ENCODE measurements around the gene EVI5. TPM values are rescaled to one million over a fixed set of nuclear protein-coding genes. Genes with fewer than 3 reads are reported as not detected.
"Not testable (repeated sequence)": the region's sequence is repeated elsewhere in the genome, so short reads cannot be mapped to it uniquely, and the experiment has no call there.

EVI5 gene
- total RNA-seq, 1 experiment from 2014 or later, result 23.2 TPM

DNA sequence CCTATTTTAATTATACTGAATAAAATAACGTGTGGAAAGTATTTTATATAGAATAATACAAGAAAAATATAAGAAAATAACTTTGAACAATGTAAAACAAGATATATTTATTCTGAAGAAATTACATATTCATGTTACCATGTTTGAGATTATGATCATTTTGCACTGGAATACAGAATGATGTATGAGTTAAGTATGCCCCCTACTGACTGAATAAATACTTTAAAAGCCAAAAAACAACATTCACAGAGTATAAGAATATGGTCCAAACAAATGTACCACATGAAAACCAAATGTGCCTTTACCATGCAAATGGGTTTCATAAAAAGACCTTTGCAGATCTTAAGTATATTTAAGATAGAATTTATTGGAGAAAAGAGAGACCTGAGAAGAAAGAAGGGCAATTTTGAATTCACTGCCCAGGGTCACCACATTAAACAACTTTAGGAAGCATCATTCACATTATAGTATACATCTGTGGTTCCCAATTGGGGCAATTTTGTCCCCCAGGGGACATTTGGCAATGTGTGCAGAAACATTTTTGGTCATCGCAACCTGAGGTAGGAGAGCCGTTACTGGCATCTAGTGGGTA, 161.6 kb downstream of the EVI5 start:
- Mint-ChIP-seq H3K4me3 (ENCODE audit: unreplicated experiment) (no peak overlapping the region), H3K27ac (ENCODE audit: low read depth, unreplicated experiment) (no peak overlapping the region), H3K27me3 (ENCODE audit: insufficient read depth, unreplicated experiment) (no peaks in the 10 kb centered on the region), H3K4me1 (ENCODE audit: insufficient read depth, unreplicated experiment) (no peaks in the 10 kb centered on the region), H3K9me3 (ENCODE audit: unreplicated experiment) (no peaks in the 10 kb centered on the region), H3K36me3 (ENCODE audit: insufficient read depth, unreplicated experiment) (no peaks in the 10 kb centered on the region)
- no TSS peak for BruUV-seq (replicated peaks)
- CTCF ChIA-PET, result interaction anchor here (0.9 to 1.6 kb wide), 8 partner anchors 11 to 626 kb away, joined by 3 to 5 read pairs (median 4); no protein-coding TSS in a partner anchor
- POLR2A ChIA-PET, result interaction anchor here (0.6 kb wide), 1 partner anchor 1131 kb away, joined by 3 read pairs; no protein-coding TSS in a partner anchor
- intact Hi-C loops (cut with micrococcal nuclease), result loop anchor here (1.0 kb wide), 1 partner anchor 313 kb away; no protein-coding TSS in a partner anchor
- DNase-seq (ENCODE audit: unreplicated experiment), result peak; percentile 21
- TF ChIP-seq, protein P1, sequence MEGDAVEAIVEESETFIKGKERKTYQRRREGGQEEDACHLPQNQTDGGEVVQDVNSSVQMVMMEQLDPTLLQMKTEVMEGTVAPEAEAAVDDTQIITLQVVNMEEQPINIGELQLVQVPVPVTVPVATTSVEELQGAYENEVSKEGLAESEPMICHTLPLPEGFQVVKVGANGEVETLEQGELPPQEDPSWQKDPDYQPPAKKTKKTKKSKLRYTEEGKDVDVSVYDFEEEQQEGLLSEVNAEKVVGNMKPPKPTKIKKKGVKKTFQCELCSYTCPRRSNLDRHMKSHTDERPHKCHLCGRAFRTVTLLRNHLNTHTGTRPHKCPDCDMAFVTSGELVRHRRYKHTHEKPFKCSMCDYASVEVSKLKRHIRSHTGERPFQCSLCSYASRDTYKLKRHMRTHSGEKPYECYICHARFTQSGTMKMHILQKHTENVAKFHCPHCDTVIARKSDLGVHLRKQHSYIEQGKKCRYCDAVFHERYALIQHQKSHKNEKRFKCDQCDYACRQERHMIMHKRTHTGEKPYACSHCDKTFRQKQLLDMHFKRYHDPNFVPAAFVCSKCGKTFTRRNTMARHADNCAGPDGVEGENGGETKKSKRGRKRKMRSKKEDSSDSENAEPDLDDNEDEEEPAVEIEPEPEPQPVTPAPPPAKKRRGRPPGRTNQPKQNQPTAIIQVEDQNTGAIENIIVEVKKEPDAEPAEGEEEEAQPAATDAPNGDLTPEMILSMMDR (IDR thresholded peaks at IDR 0.05; ENCODE audit: unreplicated experiment), result peak; percentile 46

DNA sequence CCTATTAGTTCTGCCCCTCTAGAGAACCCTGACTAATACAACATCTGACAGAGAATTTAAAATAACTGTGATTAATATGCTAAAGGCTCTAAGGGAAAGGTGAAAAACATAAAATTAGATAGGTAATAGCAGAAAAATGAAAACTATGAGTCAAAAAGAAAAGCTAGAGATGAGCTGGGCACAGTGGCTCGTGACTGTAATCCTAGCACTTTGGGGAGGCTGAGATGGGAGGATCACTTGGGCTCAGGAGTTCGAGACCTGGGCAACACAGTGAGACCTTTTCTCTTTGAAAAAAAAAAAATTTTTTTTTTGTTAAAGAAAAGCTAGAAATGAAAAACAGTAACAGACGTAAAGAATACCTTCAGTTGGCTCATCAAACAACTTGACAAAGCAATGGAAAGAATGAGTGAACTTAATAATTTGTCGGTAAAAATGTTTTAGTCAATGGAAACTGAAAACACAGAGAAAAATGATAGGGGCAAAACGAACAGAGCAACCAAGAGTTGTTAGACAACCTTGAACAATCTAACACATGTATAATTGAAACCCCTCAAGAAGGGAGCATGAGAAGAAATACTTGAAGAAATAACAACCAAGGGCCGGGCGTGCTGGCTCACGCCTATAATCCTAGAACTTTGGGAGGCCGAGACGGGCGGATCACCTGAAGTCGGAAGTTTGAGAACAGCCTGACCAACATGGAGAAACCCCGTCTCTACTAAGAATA, 165.3 kb downstream of the EVI5 start:
- intact Hi-C loops (cut with micrococcal nuclease), result no loop called here

DNA sequence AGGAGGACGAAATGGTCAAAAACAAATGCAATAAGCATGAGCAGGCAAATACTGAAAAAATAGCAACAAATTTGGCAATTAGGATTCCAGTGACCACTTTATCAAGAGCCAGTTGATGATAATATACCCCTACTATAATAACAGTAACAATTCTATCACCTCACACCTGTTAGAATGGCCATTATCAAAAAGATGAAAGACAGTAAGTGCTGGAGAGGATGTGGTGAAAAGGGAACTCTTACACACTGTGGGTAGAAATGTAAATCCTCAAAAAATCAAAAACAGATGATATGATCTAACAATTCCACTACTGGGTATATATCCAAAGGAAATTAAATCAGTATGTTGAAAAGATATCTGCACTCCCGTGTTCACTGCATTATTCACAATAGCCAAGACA, 183.9 kb downstream of the EVI5 start:
- Mint-ChIP-seq H3K9me3 (ENCODE audit: unreplicated experiment) (no peaks in the 10 kb centered on the region), H3K27me3 (ENCODE audit: insufficient read depth, unreplicated experiment) (no peaks in the 10 kb centered on the region), H3K4me1 (ENCODE audit: insufficient read depth, unreplicated experiment) (no peaks in the 10 kb centered on the region), H3K36me3 (ENCODE audit: insufficient read depth, unreplicated experiment) (peaks cover 7% of the 10 kb centered on the region), H3K4me3 (ENCODE audit: unreplicated experiment) (no peak overlapping the region), H3K27ac (ENCODE audit: low read depth, unreplicated experiment) (no peak overlapping the region)
- no TSS peak for BruUV-seq (replicated peaks)
- DNase-seq (ENCODE audit: unreplicated experiment), result no peak
- TF ChIP-seq, protein P1 (IDR thresholded peaks at IDR 0.05; ENCODE audit: unreplicated experiment), result no peak
- intact Hi-C loops (cut with micrococcal nuclease), result no loop called here
- POLR2A ChIA-PET, result no interaction called here
- CTCF ChIA-PET, result interaction anchor here (1.6 to 2.7 kb wide), 3 partner anchors 291 to 603 kb away, joined by 5 to 12 read pairs (median 10); no protein-coding TSS in a partner anchor

More for the DNA sequence above, 165.3 kb downstream of the EVI5 start:
- Mint-ChIP-seq H3K9me3 (ENCODE audit: unreplicated experiment) (no peaks in the 10 kb centered on the region), H3K36me3 (ENCODE audit: insufficient read depth, unreplicated experiment) (no peaks in the 10 kb centered on the region), H3K4me3 (ENCODE audit: unreplicated experiment) (no peak overlapping the region), H3K4me1 (ENCODE audit: insufficient read depth, unreplicated experiment) (no peaks in the 10 kb centered on the region), H3K27me3 (ENCODE audit: insufficient read depth, unreplicated experiment) (no peaks in the 10 kb centered on the region), H3K27ac (ENCODE audit: low read depth, unreplicated experiment) (no peak overlapping the region)
- TF ChIP-seq, protein P1 (IDR thresholded peaks at IDR 0.05; ENCODE audit: unreplicated experiment), result no peak
- POLR2A ChIA-PET, result interaction anchor here (1.2 kb wide), 1 partner anchor 15 kb away, joined by 3 read pairs; no protein-coding TSS in a partner anchor
- no TSS peak for BruUV-seq (replicated peaks)
- CTCF ChIA-PET, result interaction anchor here (0.6 to 0.9 kb wide), 4 partner anchors 30 to 1108 kb away, joined by 3 to 4 read pairs (median 3); no protein-coding TSS in a partner anchor
- DNase-seq (ENCODE audit: unreplicated experiment), result no peak

DNA sequence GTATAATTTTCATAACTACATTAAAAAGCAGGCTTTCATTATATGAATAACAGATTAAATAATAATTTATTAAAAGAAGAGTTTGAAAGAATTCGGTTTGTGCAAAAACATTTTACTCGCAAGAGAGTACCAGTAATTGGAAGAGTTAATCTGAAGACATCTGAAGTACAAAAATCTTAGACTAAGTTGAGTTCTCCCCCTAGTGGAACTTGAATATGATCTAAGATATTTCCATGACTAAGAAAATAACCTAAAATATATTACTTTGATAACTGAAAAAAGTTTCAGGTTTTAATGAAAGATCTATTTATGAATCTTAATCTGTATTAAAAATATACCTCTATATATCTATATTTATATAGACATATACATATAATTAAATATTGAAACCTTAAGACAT, 185.7 kb downstream of the EVI5 start:
- TF ChIP-seq, protein P1 (IDR thresholded peaks at IDR 0.05; ENCODE audit: unreplicated experiment), result peak; percentile 48
- POLR2A ChIA-PET, result no interaction called here
- no peaks in the 10 kb centered on the region for H3K4me1 Mint-ChIP-seq (ENCODE audit: insufficient read depth, unreplicated experiment)
- no peaks in the 10 kb centered on the region for H3K27me3 Mint-ChIP-seq (ENCODE audit: insufficient read depth, unreplicated experiment)
- CTCF ChIA-PET, result interaction anchor here (1.0 to 1.9 kb wide), 2 partner anchors 289 to 295 kb away, joined by 3 to 10 read pairs; no protein-coding TSS in a partner anchor
- H3K9me3 Mint-ChIP-seq (ENCODE audit: unreplicated experiment), result no peaks in the 10 kb centered on the region
- no peak overlapping the region for H3K4me3 Mint-ChIP-seq (ENCODE audit: unreplicated experiment)
- H3K36me3 Mint-ChIP-seq (ENCODE audit: insufficient read depth, unreplicated experiment), result no peaks in the 10 kb centered on the region
- DNase-seq (ENCODE audit: unreplicated experiment), result peak; percentile 43
- H3K27ac Mint-ChIP-seq (ENCODE audit: low read depth, unreplicated experiment), result no peak overlapping the region
- BruUV-seq (replicated peaks), result no TSS peak
- intact Hi-C loops (cut with micrococcal nuclease), result loop anchor here (1.0 to 5.0 kb wide), 2 partner anchors 137 to 289 kb away; no protein-coding TSS in a partner anchor

DNA sequence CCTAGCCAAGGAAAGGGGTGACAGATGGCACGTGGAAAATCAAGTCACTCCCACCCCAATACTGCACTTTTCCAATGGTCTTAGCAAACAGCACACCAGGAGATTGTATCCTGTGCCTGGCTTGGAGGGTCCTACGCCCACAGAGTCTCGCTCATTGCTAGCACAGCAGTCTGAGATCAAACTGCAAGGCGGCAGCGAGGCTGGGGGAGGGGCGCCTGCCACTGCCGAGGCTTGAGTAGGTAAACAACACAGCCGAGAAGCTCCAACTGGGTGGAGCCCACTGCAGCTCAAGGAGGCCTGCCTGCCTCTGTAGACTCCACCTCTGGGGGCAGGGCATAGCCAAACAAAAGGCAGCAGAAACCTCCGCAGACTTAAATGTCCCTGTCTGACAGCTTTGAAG, 195.5 kb downstream of the EVI5 start:
- H3K36me3 Mint-ChIP-seq (ENCODE audit: insufficient read depth, unreplicated experiment); H3K4me3 Mint-ChIP-seq (ENCODE audit: unreplicated experiment); DNase-seq (ENCODE audit: unreplicated experiment); POLR2A ChIA-PET; H3K27me3 Mint-ChIP-seq (ENCODE audit: insufficient read depth, unreplicated experiment); H3K4me1 Mint-ChIP-seq (ENCODE audit: insufficient read depth, unreplicated experiment); BruUV-seq (replicated peaks); H3K27ac Mint-ChIP-seq (ENCODE audit: low read depth, unreplicated experiment); CTCF ChIA-PET; intact Hi-C loops (cut with micrococcal nuclease): not testable (repeated sequence)
- peaks cover 12% of the 10 kb centered on the region for H3K9me3 Mint-ChIP-seq (ENCODE audit: unreplicated experiment)
